Measurements from ENCODE around the gene TLX2.

- TF ChIP-seq CTCF (IDR thresholded peaks at IDR 0.05; ENCODE audit: extremely low read depth in 1 of 2, insufficient read depth in 1 of 2, low read depth in 1 of 2, low read length in 2 of 2) (no peak), POLR2A (IDR thresholded peaks at IDR 0.05; ENCODE audit: low read depth, low read length) (no peak), POLR2AphosphoS5 (IDR thresholded peaks at IDR 0.05; ENCODE audit: insufficient read depth, low read depth, low read length) (no peak), FOS (IDR thresholded peaks at IDR 0.05; ENCODE audit: borderline replicate concordance, insufficient read depth, low read length) (no peak)
These were observed 26.0 kb downstream of the TLX2 start for GRCh38 chr2:74540291-74540690.
